ENCODE results near the gene DOP1A.
"Not testable (repeated sequence)": the region's sequence is repeated elsewhere in the genome, so short reads cannot be mapped to it uniquely, and the experiment has no call there.

Gene DOP1A

DNA sequence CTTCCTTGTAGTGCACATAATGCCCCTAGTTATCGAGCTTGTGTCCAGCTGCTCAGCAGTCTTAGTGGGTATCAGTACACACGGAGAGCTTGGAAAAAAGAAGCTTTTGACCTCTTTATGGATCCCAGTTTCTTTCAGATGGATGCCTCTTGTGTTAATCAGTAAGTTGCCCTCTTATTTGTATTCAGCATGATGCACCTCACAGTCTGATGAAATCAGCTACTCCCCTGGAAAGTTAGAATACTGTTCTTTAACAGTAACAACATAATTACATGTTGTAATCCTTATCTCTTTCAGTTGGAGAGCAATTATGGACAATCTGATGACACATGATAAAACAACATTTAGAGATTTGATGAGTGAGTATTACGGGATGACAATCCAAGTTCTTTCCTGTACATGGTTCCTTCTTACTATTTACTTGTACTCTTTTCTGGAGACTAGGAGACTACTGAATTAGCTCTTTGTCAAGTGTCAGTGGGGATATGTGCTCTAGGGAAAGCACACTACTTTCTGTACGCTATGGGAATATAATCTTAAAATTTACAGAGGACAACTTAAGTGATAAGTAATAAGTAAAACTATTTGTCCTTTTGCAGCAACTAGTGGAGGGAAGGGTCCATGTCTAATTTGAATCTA lies 86.5 kb downstream of the DOP1A start:
- no peak for DNase-seq

GRCh38 chr6:83155794-83156193 lies 88.3 kb downstream of the DOP1A start:
- no peak for DNase-seq

DNA sequence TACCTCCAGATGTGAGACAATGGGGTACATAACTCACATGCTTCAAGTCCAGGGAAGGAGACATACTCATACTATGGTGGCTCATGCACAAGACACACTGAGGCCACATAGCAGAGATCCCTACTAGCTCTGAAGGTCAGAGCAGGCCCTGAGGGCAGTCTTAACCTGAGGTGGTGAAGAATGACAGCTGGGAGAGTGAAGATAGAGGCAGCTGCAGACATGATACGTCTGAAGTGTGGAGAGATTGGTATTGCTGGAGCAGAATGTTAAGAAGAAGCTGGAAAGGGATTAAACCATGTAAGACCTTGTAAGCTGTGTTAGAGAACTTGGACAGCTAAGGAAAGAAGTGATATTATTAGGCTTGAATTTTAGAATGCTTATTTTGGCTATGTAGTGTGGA lies 92.7 kb downstream of the DOP1A start:
- no peak for DNase-seq

DNA sequence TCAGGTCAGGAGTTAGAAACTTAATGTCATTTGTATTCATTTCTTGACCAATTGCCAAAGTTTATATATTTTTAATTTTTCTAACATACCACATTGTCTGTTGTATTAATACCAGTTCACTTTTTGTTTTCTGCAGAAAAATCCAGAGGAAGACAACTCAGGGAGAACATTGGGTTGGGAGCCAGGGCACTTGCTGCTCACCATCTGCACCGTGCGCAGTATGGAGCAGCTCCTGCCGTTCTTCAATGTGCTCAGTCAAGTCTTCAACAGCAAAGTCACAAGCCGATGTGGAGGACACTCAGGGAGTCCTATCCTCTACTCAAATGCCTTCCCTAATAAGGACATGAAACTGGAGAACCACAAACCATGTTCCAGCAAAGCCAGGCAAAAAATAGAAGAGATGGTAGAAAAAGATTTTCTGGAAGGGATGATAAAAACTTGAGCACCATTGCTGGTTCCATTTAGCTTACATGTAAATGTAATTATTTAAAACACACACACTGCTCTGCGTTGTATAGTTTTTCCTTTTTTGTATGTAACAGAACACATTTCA lies 100.3 kb downstream of the DOP1A start:
- no peak for DNase-seq

GRCh38 chr6:83168556-83168955 lies 101.1 kb downstream of the DOP1A start:
- DNase-seq, result no peak

DNA sequence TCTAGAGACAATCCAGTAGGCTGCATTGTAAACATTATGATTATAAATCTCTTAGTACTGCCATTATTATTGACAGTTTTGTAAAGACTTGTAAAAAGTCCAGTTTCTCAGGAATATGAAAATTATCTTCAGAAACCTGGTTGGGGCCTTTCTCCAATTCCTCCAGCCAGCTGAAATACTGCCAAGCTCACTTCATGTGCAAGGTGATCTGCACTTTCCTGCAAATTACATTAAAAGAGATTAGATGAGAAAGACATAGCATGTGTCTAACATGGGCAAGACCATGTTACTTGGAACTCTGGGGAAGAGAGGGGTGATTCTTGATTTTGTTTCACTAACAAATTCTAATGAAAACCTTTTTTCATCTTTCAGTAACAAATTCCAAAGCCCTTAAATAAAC lies 101.6 kb downstream of the DOP1A start:
- no peak for DNase-seq

GRCh38 chr6:83169511-83169910 lies 102.0 kb downstream of the DOP1A start:
- no peak for DNase-seq

GRCh38 chr6:83176246-83176645 lies 108.8 kb downstream of the DOP1A start:
- no peak for DNase-seq

GRCh38 chr6:83180426-83180950 lies 113.0 kb downstream of the DOP1A start:
- no peak for DNase-seq

DNA sequence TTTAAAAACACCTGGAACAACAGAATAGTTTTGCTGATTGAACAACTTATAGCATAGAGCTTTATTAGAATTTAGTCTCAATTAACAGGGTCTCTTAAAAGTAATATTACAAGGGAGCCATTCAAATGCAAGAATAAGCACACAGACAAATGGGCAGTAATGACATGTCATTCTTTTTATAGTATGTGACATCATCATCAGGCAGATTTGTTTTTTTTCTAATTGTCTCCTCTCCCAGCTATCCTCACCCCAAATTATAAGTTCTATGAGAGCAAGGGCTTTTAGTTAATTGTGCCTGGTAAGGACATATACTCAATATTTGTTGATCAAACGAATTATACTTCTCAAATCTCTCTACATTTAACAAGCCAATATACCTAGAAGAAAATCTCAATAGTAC lies 114.6 kb downstream of the DOP1A start:
- DNase-seq, result no peak

DNA sequence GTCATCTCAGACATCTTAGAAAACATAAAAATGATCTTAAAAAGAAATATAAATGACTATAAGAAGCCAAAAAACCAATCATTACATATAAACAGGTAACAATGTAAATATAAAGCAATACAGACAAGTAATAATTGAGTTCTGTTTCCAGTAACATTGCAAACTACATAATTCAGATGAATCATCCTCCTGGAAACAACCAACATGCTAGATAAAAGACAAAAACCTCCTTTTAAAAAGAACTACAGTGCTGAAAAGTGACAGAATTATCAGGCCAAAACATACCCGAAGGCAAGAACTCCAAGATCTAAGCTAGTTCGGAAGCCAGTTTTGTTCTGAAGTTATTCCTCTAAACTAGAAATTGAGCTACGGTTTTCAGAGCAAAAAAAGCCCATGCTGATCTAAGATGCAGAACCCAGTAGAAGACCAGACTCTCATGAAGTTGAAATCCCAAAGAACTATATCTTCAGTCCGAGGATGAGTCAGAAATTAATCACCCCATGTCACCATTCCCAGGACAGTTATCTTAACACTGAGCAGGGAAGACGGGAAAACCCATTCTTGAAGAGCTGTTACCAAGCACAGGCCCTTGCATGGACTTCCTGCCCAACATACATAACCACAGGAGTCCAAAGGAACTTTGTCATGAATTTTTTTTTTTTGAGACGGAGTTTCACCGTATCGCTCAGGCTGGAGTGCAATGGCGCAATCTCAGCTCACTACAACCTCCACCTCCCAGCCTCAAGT lies 115.8 kb downstream of the DOP1A start:
- DNase-seq, result no peak

DNA sequence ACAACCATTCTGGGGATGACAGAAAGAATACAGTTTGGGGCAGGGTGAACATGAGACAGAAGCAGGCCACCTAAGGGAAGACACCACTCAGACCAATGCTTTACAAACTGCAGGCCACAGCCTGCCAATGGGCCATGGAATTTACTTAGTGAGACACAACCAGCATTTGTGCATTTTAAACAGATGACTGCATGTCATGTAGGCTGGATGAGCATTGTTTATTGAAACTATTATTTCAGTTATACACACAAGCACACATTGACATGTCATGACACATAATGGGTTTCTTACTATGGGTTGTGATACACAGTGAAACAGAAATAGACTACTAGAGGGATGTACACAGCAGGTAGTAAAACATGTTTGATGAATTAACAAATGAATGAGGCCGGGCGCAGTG lies 117.6 kb downstream of the DOP1A start:
- no peak for DNase-seq

GRCh38 chr6:83188501-83188900 lies 121.0 kb downstream of the DOP1A start:
- DNase-seq, result no peak

- DNase-seq, result no peak
These were observed 123.2 kb downstream of the DOP1A start for GRCh38 chr6:83190626-83191025.

DNA sequence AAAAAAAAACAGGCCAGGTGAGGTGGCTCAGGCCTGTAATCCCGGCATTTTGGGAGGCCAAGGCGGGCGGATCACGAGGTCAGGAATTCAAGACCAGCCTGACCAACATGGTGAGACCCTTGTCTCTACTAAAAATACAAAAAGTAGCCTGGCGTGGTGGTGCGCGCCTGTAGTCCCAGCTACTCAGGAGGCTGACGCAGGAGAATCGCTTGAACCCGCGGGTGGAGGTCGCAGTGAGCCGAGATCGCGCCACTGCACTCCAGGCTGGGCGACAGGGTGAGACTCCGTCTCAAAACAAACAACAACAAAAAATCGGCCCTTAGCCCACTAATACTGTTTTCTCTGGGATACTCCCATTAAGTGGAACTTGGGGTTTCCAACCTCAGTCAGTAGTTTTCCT lies 124.5 kb downstream of the DOP1A start:
- DNase-seq, result not testable (repeated sequence)

DNA sequence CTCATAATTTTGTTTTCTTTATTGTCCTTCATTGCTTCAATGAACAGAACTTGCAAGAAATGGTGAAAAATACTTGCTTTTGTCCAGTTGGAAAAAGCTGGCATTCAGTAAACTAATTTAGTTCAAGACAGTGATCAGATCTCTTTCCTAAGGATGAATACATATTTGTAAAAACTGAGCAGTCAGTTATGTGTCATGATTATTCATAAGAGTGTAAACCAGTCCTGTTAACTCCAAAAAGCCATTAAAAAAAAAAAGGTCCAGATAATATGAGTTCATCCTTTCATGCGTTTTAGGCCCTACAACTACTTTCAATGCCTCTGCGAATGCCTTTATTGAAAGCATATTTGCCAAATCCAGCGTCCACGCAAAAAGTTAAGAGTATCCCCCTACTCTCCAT lies 125.0 kb downstream of the DOP1A start:
- DNase-seq, result no peak

DNA sequence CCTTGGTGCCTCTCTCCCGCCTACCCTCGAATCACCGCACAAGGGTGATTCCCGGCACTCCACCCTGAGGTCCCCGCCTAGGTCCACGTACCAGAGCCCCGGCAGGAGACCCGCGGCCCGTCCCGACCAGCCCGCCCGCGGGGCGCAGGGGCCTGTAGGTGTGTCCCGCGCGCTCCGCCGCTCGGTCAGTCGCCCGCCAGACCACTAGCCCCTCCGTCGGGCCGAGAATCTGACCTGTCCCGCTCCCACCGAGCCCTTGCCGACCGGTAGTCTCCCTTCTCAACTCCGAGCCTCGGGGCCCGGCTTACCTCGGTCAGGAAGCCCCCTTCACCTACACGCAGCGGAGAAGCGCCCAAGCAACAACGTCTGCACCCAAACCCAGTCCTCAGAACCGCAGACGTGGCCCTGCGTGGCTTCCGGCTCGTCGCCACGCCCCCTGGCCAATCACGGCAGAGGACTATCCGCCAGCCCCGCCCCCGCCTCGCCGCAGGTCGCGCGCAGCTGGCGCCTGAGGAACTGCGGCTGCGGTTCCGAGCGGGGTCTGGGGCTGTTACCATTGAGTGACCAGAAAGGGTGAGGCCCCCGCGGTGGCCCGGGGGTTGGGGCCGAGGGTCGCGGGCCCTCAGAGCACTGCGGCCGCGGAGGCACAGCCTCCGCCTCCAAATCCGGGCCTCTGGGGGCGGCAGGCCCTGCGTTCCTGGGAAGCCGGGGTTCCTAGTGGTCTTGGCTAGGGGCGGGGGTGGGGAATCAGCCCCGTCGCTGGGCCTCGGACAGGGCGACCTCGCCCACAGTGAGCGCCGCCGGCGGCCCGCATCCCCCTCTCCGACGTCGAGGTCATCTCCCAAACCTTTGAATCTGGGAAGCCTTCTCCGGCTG lies 125.6 kb downstream of the DOP1A start, which contains the start of the genes PGM3 and RWDD2A:
Gene PGM3, minus strand, starts transcription at position 395 of the 876 bp plus-strand sequence. CDS start 2,253 bp downstream, outside the sequence.
Gene RWDD2A, plus strand, starts transcription at position 487 of the 876 bp plus-strand sequence. CDS start 1,095 bp downstream, outside the sequence.
- peak; percentile 83 for DNase-seq

GRCh38 chr6:83193747-83194566 lies 126.5 kb downstream of the DOP1A start:
- no peak for DNase-seq

GRCh38 chr6:83198486-83199172 lies 131.2 kb downstream of the DOP1A start:
- DNase-seq, result no peak

DNA sequence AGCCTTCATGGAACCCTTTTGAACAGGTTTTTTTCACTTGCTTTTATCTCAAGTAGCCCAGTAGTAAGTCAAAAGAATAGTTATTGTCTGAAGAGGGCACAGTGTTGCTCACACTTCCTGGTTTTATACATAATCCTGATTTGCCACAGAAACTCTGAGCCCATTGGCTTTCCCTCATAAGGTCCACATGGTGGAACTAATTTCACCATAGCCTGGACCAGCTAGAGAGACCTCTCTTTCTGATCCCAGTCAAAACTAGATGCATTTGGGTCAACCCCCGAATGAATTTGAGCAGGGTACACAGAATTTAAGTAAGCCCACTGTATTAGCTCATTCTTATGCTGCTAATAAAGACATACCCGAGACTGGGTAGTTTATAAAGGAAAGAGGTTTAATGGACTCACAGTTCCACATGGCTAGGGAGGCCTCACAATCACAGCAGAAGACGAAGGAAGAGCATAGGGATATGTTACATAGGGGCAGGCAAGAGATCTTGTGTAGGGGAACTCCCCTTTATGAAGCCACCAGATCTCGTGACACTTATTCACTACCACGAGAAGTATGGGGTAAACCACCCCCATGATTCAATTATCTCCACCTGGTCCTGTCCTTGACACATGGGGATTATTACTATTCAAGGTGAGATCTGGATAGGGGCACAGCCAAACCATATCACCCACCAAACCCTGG lies 131.8 kb downstream of the DOP1A start:
- no peak for DNase-seq

GRCh38 chr6:83199863-83200225 lies 132.4 kb downstream of the DOP1A start:
- DNase-seq, result no peak
